Astrocyte of the cerebellum (primary cell): ENCODE data around the gene IL20.

ENCODE experiments used
- DNase-seq: peaks from one replicate; pipeline ENCODE4 v3.0.0-alpha.2; 2011; ENCODE audit warnings: low read depth
- H3K4me3 ChIP-seq: 2 replicates; pipeline ENCODE4 v1.5.1; 2011; ENCODE audit warnings: mild to moderate bottlenecking, low read depth, low read length, moderate library complexity
- in situ Hi-C: cut with HindIII; loops from 2 replicates; pipeline ENCODE4 v1.10.0; 2017; ENCODE audit warnings: low sequenced_read_pairs
- TF ChIP-seq, protein P1 (sequence below): IDR thresholded peaks from 2 replicates; pipeline ENCODE4 v1.5.1; 2012; ENCODE audit warnings: low read length, low read depth, moderate library complexity, mild to moderate bottlenecking; ENCODE audit errors: missing control alignments

IL20 gene

DNA sequence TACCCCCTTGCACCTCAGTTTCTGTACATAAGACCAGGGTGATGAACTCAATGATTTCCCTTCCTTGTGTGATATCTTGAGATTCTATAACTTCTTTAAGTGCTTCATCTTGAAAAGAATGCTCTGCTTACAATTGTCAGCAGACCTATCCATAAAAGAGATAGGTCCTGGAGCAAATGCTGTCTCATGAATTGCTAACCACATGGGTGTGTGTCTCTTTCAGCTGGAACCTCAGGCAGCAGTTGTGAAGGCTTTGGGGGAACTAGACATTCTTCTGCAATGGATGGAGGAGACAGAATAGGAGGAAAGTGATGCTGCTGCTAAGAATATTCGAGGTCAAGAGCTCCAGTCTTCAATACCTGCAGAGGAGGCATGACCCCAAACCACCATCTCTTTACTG, 2.8 kb downstream of the IL20 start:
- H3K4me3 ChIP-seq: no peak overlapping the region
- TF ChIP-seq, protein P1, sequence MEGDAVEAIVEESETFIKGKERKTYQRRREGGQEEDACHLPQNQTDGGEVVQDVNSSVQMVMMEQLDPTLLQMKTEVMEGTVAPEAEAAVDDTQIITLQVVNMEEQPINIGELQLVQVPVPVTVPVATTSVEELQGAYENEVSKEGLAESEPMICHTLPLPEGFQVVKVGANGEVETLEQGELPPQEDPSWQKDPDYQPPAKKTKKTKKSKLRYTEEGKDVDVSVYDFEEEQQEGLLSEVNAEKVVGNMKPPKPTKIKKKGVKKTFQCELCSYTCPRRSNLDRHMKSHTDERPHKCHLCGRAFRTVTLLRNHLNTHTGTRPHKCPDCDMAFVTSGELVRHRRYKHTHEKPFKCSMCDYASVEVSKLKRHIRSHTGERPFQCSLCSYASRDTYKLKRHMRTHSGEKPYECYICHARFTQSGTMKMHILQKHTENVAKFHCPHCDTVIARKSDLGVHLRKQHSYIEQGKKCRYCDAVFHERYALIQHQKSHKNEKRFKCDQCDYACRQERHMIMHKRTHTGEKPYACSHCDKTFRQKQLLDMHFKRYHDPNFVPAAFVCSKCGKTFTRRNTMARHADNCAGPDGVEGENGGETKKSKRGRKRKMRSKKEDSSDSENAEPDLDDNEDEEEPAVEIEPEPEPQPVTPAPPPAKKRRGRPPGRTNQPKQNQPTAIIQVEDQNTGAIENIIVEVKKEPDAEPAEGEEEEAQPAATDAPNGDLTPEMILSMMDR: no peak
- in situ Hi-C loops: no loop called here
- no peak for DNase-seq

- DNase-seq: no peak
- in situ Hi-C loops: no loop called here
- TF ChIP-seq, protein P1: no peak
- no peak overlapping the region for H3K4me3 ChIP-seq
These were observed 6.7 kb downstream of the IL20 start for GRCh38 chr1:206872139-206872538.

- TF ChIP-seq, protein P1: no peak
- in situ Hi-C loops: no loop called here
- DNase-seq: no peak
- H3K4me3 ChIP-seq: no peak overlapping the region
These were observed 8.3 kb downstream of the IL20 start for GRCh38 chr1:206873603-206874188.

GRCh38 chr1:206875752-206876377, 10.4 kb downstream of the IL20 start:
- TF ChIP-seq, protein P1: no peak
- in situ Hi-C loops: no loop called here
- H3K4me3 ChIP-seq: no peak overlapping the region
- no peak for DNase-seq

- no peak overlapping the region for H3K4me3 ChIP-seq
- in situ Hi-C loops: no loop called here
- TF ChIP-seq, protein P1: no peak
- DNase-seq: no peak
These were observed 13.0 kb downstream of the IL20 start for GRCh38 chr1:206878456-206878855.

DNA sequence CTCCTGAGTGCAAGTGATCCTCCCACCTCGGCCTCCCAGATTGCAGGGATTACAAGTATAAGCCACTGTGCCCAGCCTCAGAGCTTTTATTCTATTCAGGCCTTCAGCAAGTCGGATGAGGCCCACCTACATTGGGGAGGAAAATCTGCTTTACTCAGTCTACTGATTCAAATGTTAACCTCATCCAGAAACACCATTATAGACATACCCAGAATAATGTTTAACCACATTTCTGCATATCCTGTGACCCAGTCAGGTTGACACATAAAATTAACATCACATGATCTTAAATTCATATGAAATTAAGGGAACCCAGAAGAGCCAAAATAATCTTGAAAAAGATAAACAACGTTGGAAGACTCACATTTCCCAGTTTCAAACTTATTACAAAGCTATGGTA, 14.9 kb downstream of the IL20 start:
- in situ Hi-C loops: no loop called here
- H3K4me3 ChIP-seq: no peak overlapping the region
- DNase-seq: no peak
- TF ChIP-seq, protein P1: no peak

- TF ChIP-seq, protein P1: no peak
- in situ Hi-C loops: no loop called here
- no peak overlapping the region for H3K4me3 ChIP-seq
- DNase-seq: no peak
These were observed 17.1 kb downstream of the IL20 start for GRCh38 chr1:206882555-206882954.
